SK-N-MC (cell line): Measurements from ENCODE around the gene MLYCD.

Source experiments
- DNase-seq: peaks from one replicate; pipeline ENCODE4 v3.0.0-alpha.2; 2011; ENCODE audit warnings: low read depth, low spot score
- H3K27ac ChIP-seq: fragments of 200-600 bp; sonication (generic); 2 replicates; pipeline ENCODE4 v1.5.1; 2016; ENCODE audit warnings: mixed run types
- H3K36me3 ChIP-seq: fragments of 200-600 bp; sonication (generic); 2 replicates; pipeline ENCODE4 v1.6.1; 2017; ENCODE audit warnings: antibody characterized with exemption, low read length, mixed read lengths; ENCODE audit not compliant: insufficient read depth
- H3K4me3 ChIP-seq: fragments of 200-600 bp; sonication (generic); 2 replicates; pipeline ENCODE4 v1.5.1; 2016
- H3K9ac ChIP-seq: fragments of 200-600 bp; sonication (generic); 2 replicates; pipeline ENCODE4 v1.8.0; 2017; ENCODE audit warnings: mixed run types, mixed read lengths; ENCODE audit not compliant: insufficient read length
- H3K9me3 ChIP-seq: fragments of 200-600 bp; sonication (generic); 2 replicates; pipeline ENCODE4 v1.6.1; 2017; ENCODE audit warnings: low read depth, mild to moderate bottlenecking, antibody characterized with exemption, low read length, moderate library complexity, mixed read lengths
- EZH2 ChIP-seq: fragments of 200-600 bp; sonication (generic); IDR thresholded peaks from one replicate; pipeline ENCODE4 v1.6.1; 2017; ENCODE audit warnings: antibody characterized with exemption
- FOXP2 ChIP-seq: optimal IDR thresholded peaks from 2 replicates; pipeline ENCODE3; 2011; ENCODE audit warnings: mild to moderate bottlenecking, moderate library complexity; ENCODE audit not compliant: insufficient read depth; ENCODE audit errors: extremely low read length, control extremely low read depth
- POLR2AphosphoS5 ChIP-seq: IDR thresholded peaks from 2 replicates; pipeline ENCODE4 v1.6.1; 2012; ENCODE audit warnings: mild to moderate bottlenecking, low read depth, low read length, borderline replicate concordance

The MLYCD gene

GRCh38 chr16:83926726-83927397, 27.9 kb downstream of the MLYCD start:
- Histone ChIP-seq H3K36me3 (no peaks in the 10 kb centered on the region), H3K9ac (no peak overlapping the region), H3K27ac (no peak overlapping the region), H3K9me3 (no peaks in the 10 kb centered on the region), H3K4me3 (no peak overlapping the region)
- no peak for TF ChIP-seq POLR2AphosphoS5
- DNase-seq, result no peak

GRCh38 chr16:83928341-83929055, 29.6 kb downstream of the MLYCD start:
- no peak for DNase-seq
- H3K9me3 ChIP-seq, result no peaks in the 10 kb centered on the region
- H3K9ac ChIP-seq, result no peak overlapping the region
- no peak overlapping the region for H3K27ac ChIP-seq
- no peaks in the 10 kb centered on the region for H3K36me3 ChIP-seq
- H3K4me3 ChIP-seq, result no peak overlapping the region
- TF ChIP-seq EZH2 (no peak), FOXP2 (no peak), POLR2AphosphoS5 (no peak)

GRCh38 chr16:83929811-83930555, 31.1 kb downstream of the MLYCD start:
- Histone ChIP-seq H3K9me3 (no peaks in the 10 kb centered on the region), H3K9ac (no peak overlapping the region), H3K4me3 (no peak overlapping the region), H3K36me3 (no peaks in the 10 kb centered on the region), H3K27ac (no peak overlapping the region)
- TF ChIP-seq POLR2AphosphoS5, result no peak
- no peak for TF ChIP-seq FOXP2
- TF ChIP-seq EZH2, result no peak
- no peak for DNase-seq

GRCh38 chr16:83930730-83931500, 32.0 kb downstream of the MLYCD start:
- H3K27ac ChIP-seq, result no peak overlapping the region
- no peak overlapping the region for H3K4me3 ChIP-seq
- no peak overlapping the region for H3K9ac ChIP-seq
- no peaks in the 10 kb centered on the region for H3K36me3 ChIP-seq
- TF ChIP-seq EZH2 (no peak), POLR2AphosphoS5 (no peak), FOXP2 (no peak)
- no peaks in the 10 kb centered on the region for H3K9me3 ChIP-seq
- DNase-seq, result no peak

GRCh38 chr16:83931556-83931955, 32.6 kb downstream of the MLYCD start:
- no peak overlapping the region for H3K9ac ChIP-seq
- no peak overlapping the region for H3K27ac ChIP-seq
- H3K36me3 ChIP-seq, result no peaks in the 10 kb centered on the region
- DNase-seq, result no peak
- no peak overlapping the region for H3K4me3 ChIP-seq
- TF ChIP-seq FOXP2, result no peak
- no peak for TF ChIP-seq EZH2
- no peaks in the 10 kb centered on the region for H3K9me3 ChIP-seq

- Histone ChIP-seq H3K4me3 (no peak overlapping the region), H3K9me3 (no peaks in the 10 kb centered on the region), H3K36me3 (no peaks in the 10 kb centered on the region), H3K9ac (no peak overlapping the region), H3K27ac (no peak overlapping the region)
- no peak for TF ChIP-seq FOXP2
- TF ChIP-seq POLR2AphosphoS5, result no peak
- TF ChIP-seq EZH2, result no peak
- no peak for DNase-seq
These were observed 33.4 kb downstream of the MLYCD start for GRCh38 chr16:83932304-83932703.

- TF ChIP-seq POLR2AphosphoS5, result no peak
- no peak for TF ChIP-seq FOXP2
- TF ChIP-seq EZH2, result no peak
These were observed 34.2 kb downstream of the MLYCD start for GRCh38 chr16:83932955-83933673.

More at GRCh38 chr16:83932955-83933673, 34.2 kb downstream of the MLYCD start:
- Histone ChIP-seq H3K36me3 (no peaks in the 10 kb centered on the region), H3K4me3 (no peak overlapping the region), H3K9me3 (no peaks in the 10 kb centered on the region), H3K27ac (no peak overlapping the region), H3K9ac (no peak overlapping the region)
- no peak for DNase-seq
